Inflammatory macrophage (primary cell): ENCODE data around the gene AUTS2.
A peak's percentile ranks its signal among the peaks of the same experiment; 100 is the strongest.

Experiments
- DNase-seq, 2 donors: peaks; one replicate each; pipeline ENCODE4 v3.0.0-alpha.2; 2020 to 2022

The AUTS2 gene

GRCh38 chr7:69687739-69688433, 89.6 kb downstream of the AUTS2 start:
- DNase-seq, result no peak

GRCh38 chr7:69690329-69690728, 92.1 kb downstream of the AUTS2 start:
- DNase-seq, result no peak

- DNase-seq, result no peak
Measured at GRCh38 chr7:69691327-69691726, 93.1 kb downstream of the AUTS2 start.

GRCh38 chr7:69691734-69692133, 93.5 kb downstream of the AUTS2 start:
- no peak for DNase-seq

- no peak for DNase-seq
Measured at GRCh38 chr7:69692611-69693010, 94.3 kb downstream of the AUTS2 start.

- DNase-seq, result no peak
Measured at GRCh38 chr7:69693042-69693441, 94.8 kb downstream of the AUTS2 start.

- DNase-seq, result peak in 1 of 2 donors; percentile 7
Measured at GRCh38 chr7:69696054-69696591, 97.8 kb downstream of the AUTS2 start.

GRCh38 chr7:69696686-69697685, 98.7 kb downstream of the AUTS2 start:
- DNase-seq, result no peak

GRCh38 chr7:69698109-69698825, 100.0 kb downstream of the AUTS2 start:
- DNase-seq, result no peak

GRCh38 chr7:69699931-69700330, 101.7 kb downstream of the AUTS2 start:
- no peak for DNase-seq

- no peak for DNase-seq
Measured at GRCh38 chr7:69700331-69700730, 102.1 kb downstream of the AUTS2 start.

GRCh38 chr7:69701288-69701687, 103.0 kb downstream of the AUTS2 start:
- DNase-seq, result no peak

GRCh38 chr7:69702357-69702756, 104.1 kb downstream of the AUTS2 start:
- no peak for DNase-seq

- no peak for DNase-seq
Measured at GRCh38 chr7:69703099-69703498, 104.8 kb downstream of the AUTS2 start.

- no peak for DNase-seq
Measured at GRCh38 chr7:69706070-69706469, 107.8 kb downstream of the AUTS2 start.

GRCh38 chr7:69708857-69709256, 110.6 kb downstream of the AUTS2 start:
- peak in 1 of 2 donors; percentile 2 for DNase-seq

GRCh38 chr7:69710768-69711438, 112.6 kb downstream of the AUTS2 start:
- no peak for DNase-seq

- no peak for DNase-seq
Measured at GRCh38 chr7:69714886-69715576, 116.8 kb downstream of the AUTS2 start.

GRCh38 chr7:69717221-69717620, 118.9 kb downstream of the AUTS2 start:
- no peak for DNase-seq

- no peak for DNase-seq
Measured at GRCh38 chr7:69719717-69720116, 121.4 kb downstream of the AUTS2 start.

- DNase-seq, result no peak
Measured at GRCh38 chr7:69722843-69723242, 124.6 kb downstream of the AUTS2 start.

- DNase-seq, result no peak
Measured at GRCh38 chr7:69723663-69724062, 125.4 kb downstream of the AUTS2 start.
